CD14-positive monocyte (primary cell): Measurements from ENCODE around the gene BRSK2. TPM values are rescaled to one million over a fixed set of nuclear protein-coding genes. Genes with fewer than 3 reads are reported as not detected.
"Not testable (repeated sequence)": the region's sequence is repeated elsewhere in the genome, so short reads cannot be mapped to it uniquely, and the experiment has no call there.

Source experiments
- DNase-seq, 3 donors: peaks; one replicate each; pipeline ENCODE4 v3.0.0-alpha.2; 2011 to 2022
- H2AFZ ChIP-seq: 2 replicates; pipeline ENCODE4 v1.6.0; 2012; ENCODE audit warnings: mild to moderate bottlenecking, low read depth, low read length, inconsistent platforms; ENCODE audit not compliant: insufficient read depth, poor library complexity, severe bottlenecking
- H3K27ac ChIP-seq, 2 donors: 1 replicate in 1 of 2; 2 replicates in 1 of 2; pipeline ENCODE4 v1.5.1; 2012 to 2013; ENCODE audit warnings: low read length in 2 of 2, control low read depth in 1 of 2, inconsistent platforms in 1 of 2, low read depth in 1 of 2, mild to moderate bottlenecking in 1 of 2
- H3K27me3 ChIP-seq, 2 donors: one replicate each; pipeline versions ENCODE4 v1.6.0 to v1.6.1; 2011 to 2013; ENCODE audit warnings: low read length in 2 of 2; ENCODE audit not compliant: control insufficient read depth in 2 of 2, insufficient read depth in 2 of 2
- H3K36me3 ChIP-seq, 2 donors: replicated peaks in 1 of 2; 1 replicate in 1 of 2; 2 replicates in 1 of 2; pipeline versions ENCODE4 v1.5.1 to v1.6.1; 2012 to 2013; ENCODE audit warnings: low read length in 2 of 2, control low read depth in 1 of 2, inconsistent platforms in 1 of 2, mild to moderate bottlenecking in 1 of 2; ENCODE audit not compliant: insufficient read depth in 2 of 2, control insufficient read depth in 1 of 2
- H3K4me1 ChIP-seq, 2 donors: 1 replicate in 1 of 2; 2 replicates in 1 of 2; pipeline versions ENCODE4 v1.5.1 to v1.6.1; 2012 to 2013; ENCODE audit warnings: low read length in 2 of 2, control low read depth in 1 of 2, inconsistent platforms in 1 of 2, mild to moderate bottlenecking in 1 of 2, moderate library complexity in 1 of 2; ENCODE audit not compliant: insufficient read depth in 2 of 2, control insufficient read depth in 1 of 2
- H3K4me2 ChIP-seq: replicated peaks from 2 replicates; pipeline ENCODE3; 2012; ENCODE audit warnings: low read length, moderate library complexity, mild to moderate bottlenecking; ENCODE audit not compliant: poor library complexity, severe bottlenecking; ENCODE audit errors: extremely low read depth
- H3K4me3 ChIP-seq, 3 experiments: fragments of 200-600 bp in 1 of 3; sonication (generic) in 1 of 3; replicated peaks in 1 of 3; 1 replicate in 2 of 3; 2 replicates in 1 of 3; pipeline ENCODE4 v1.5.1; 2011 to 2013; ENCODE audit warnings: low read length in 3 of 3, mild to moderate bottlenecking in 3 of 3, control low read depth in 2 of 3, low read depth in 2 of 3, inconsistent platforms in 1 of 3, moderate library complexity in 1 of 3
- H3K79me2 ChIP-seq: 2 replicates; pipeline ENCODE4 v1.6.0; 2012; ENCODE audit warnings: mild to moderate bottlenecking, control low read depth, inconsistent platforms, low read length, moderate library complexity; ENCODE audit not compliant: insufficient read depth
- H3K9ac ChIP-seq: 2 replicates; pipeline ENCODE4 v1.6.0; 2017; ENCODE audit warnings: low read length, mild to moderate bottlenecking; ENCODE audit not compliant: insufficient read depth, poor library complexity, severe bottlenecking
- H3K9me3 ChIP-seq, 2 donors: replicated peaks in 1 of 2; 1 replicate in 1 of 2; 2 replicates in 1 of 2; pipeline versions ENCODE4 v1.5.1 to v1.6.1; 2012 to 2013; ENCODE audit warnings: low read length in 2 of 2, control low read depth in 1 of 2; ENCODE audit not compliant: control insufficient read depth in 1 of 2, insufficient read depth in 1 of 2
- H4K20me1 ChIP-seq: 2 replicates; pipeline ENCODE4 v1.6.0; 2012; ENCODE audit warnings: mild to moderate bottlenecking, low read length, control low read depth, moderate library complexity; ENCODE audit not compliant: insufficient read depth
- H3K27ac Mint-ChIP-seq, 7 donors: one replicate each; pipeline ENCODE4 v1.8.0; 2020; ENCODE audit warnings: mild to moderate bottlenecking in 7 of 7, mixed read lengths in 7 of 7, moderate library complexity in 6 of 7, inconsistent platforms in 2 of 7
- H3K27me3 Mint-ChIP-seq, 3 donors: one replicate each; pipeline ENCODE4 v1.8.0; 2021 to 2022; ENCODE audit warnings: low read depth in 3 of 3, mild to moderate bottlenecking in 3 of 3, mixed read lengths in 3 of 3, moderate library complexity in 3 of 3, inconsistent platforms in 1 of 3
- H3K36me3 Mint-ChIP-seq, 2 donors: one replicate each; pipeline ENCODE4 v1.8.0; 2020; ENCODE audit warnings: mixed read lengths in 2 of 2, inconsistent platforms in 1 of 2, mild to moderate bottlenecking in 1 of 2
- H3K4me1 Mint-ChIP-seq: one replicate; pipeline ENCODE4 v1.8.0; 2020; ENCODE audit warnings: mild to moderate bottlenecking, mixed read lengths
- H3K4me3 Mint-ChIP-seq, 2 donors: one replicate each; pipeline ENCODE4 v1.8.0; 2020; ENCODE audit warnings: mild to moderate bottlenecking in 2 of 2, mixed read lengths in 2 of 2, moderate library complexity in 1 of 2
- H3K9me3 Mint-ChIP-seq, 7 donors: one replicate each; pipeline ENCODE4 v1.8.0; 2020 to 2022; ENCODE audit warnings: mixed read lengths in 7 of 7, mild to moderate bottlenecking in 6 of 7, moderate library complexity in 6 of 7, inconsistent platforms in 2 of 7
- WGBS: methylation state at CpG from one replicate; pipeline ENCODE4 v1.1.5; 2013; ENCODE audit warnings: missing lambda C conversion rate; ENCODE audit not compliant: insufficient coverage; 5-methylcytosine and 5-hydroxymethylcytosine counted together
- intact Hi-C, 2 donors: fragments of 100-400 bp; cut with micrococcal nuclease; formaldehyde crosslinking; loops; one replicate each; pipeline versions ENCODE4 v1.15.0 to v1.15.1; 2023
- polyA plus RNA-seq, 3 donors: library from polyadenylated mRNA; depleted of rRNA in 1 of 3; unstranded in 2 of 3; stranded (reverse) in 1 of 3; fragments of 300-500 nt in 2 of 3; fragments of >200 nt in 1 of 3; fragmentation: Illumina TruSeq in 2 of 3; gene quantifications; 1 replicate in 2 of 3; 2 replicates in 1 of 3; pipeline ENCODE4 v1.2.3, GENCODE V29; 2012 to 2021
- TF ChIP-seq, protein P1 (sequence below): fragments of 200-600 bp; IDR thresholded peaks from one replicate; pipeline ENCODE4 v1.8.0; 2022; ENCODE audit warnings: antibody characterized with exemption, mild to moderate bottlenecking

The BRSK2 gene
- polyA plus RNA-seq, 3 donors = 0.13 TPM; not detected in 2

DNA sequence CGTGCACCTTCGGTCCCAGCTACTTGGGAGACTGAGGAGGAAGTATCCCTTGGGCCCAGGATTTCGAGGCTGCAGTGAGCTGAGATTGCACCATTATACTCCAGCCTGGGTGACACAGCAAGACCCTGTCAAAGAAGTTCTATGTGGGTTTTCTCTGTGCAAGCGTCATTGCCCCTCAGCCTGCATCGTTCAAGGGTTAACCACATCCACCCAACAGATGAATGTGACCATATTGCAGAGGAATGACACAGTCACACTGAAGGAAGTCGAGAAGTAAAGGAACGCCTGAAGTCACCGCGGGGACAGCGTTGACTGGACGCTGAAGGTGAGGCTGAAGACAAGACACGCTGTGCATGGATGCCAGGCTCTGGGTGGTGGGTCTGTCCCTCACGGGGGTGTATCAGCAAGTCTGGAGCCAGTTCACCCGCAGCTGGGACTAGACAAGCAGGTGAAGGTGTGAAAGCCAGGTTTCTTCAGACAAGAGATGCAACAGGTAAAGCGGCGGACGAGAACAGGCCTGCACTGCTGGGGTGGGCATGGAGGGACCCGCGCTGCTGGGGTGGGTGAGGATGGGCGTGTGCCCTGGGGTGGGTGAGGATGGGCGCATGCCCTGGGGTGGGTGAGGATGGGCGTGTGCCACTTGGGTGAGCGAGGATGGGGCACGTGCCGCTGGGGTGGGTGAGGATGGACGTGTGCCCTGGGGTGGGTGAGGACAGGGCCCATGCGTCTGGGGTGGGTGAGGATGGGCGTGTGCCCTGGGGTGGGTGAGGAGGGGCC is 43.8 kb upstream of the BRSK2 start:
- DNase-seq = no peak
- no peaks in the 10 kb centered on the region for H3K36me3 ChIP-seq
- no peaks in the 10 kb centered on the region for H3K9me3 ChIP-seq
- Mint-ChIP-seq H3K27ac (peak overlapping the region in 2 of 7 donors; percentile 68 to 71), H3K4me3 (peak overlapping the region in 1 of 2 donors; percentile 31), H3K27me3 (peaks cover 12 to 25% (median 16%) of the 10 kb centered on the region in 3 donors), H3K4me1 (peaks cover 6% of the 10 kb centered on the region), H3K9me3 (peaks cover 0 to 3% (median 0%) of the 10 kb centered on the region in 7 donors), H3K36me3 (no peaks in the 10 kb centered on the region)
- H3K27me3 ChIP-seq = peaks cover 0 to 2% of the 10 kb centered on the region in 2 donors
- TF ChIP-seq, protein P1, sequence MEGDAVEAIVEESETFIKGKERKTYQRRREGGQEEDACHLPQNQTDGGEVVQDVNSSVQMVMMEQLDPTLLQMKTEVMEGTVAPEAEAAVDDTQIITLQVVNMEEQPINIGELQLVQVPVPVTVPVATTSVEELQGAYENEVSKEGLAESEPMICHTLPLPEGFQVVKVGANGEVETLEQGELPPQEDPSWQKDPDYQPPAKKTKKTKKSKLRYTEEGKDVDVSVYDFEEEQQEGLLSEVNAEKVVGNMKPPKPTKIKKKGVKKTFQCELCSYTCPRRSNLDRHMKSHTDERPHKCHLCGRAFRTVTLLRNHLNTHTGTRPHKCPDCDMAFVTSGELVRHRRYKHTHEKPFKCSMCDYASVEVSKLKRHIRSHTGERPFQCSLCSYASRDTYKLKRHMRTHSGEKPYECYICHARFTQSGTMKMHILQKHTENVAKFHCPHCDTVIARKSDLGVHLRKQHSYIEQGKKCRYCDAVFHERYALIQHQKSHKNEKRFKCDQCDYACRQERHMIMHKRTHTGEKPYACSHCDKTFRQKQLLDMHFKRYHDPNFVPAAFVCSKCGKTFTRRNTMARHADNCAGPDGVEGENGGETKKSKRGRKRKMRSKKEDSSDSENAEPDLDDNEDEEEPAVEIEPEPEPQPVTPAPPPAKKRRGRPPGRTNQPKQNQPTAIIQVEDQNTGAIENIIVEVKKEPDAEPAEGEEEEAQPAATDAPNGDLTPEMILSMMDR = no peak
- intact Hi-C loops = no loop called here
- H3K27ac ChIP-seq = no peak overlapping the region
- 66% methylated on average over 18 of the region's 28 CpGs for WGBS
- H3K4me2 ChIP-seq = no peak overlapping the region
- H3K9ac ChIP-seq = no peak overlapping the region
- no peak overlapping the region for H3K4me3 ChIP-seq
- H2AFZ ChIP-seq = no peak overlapping the region
- no peaks in the 10 kb centered on the region for H3K4me1 ChIP-seq
- no peaks in the 10 kb centered on the region for H3K79me2 ChIP-seq
- H4K20me1 ChIP-seq = no peaks in the 10 kb centered on the region

DNA sequence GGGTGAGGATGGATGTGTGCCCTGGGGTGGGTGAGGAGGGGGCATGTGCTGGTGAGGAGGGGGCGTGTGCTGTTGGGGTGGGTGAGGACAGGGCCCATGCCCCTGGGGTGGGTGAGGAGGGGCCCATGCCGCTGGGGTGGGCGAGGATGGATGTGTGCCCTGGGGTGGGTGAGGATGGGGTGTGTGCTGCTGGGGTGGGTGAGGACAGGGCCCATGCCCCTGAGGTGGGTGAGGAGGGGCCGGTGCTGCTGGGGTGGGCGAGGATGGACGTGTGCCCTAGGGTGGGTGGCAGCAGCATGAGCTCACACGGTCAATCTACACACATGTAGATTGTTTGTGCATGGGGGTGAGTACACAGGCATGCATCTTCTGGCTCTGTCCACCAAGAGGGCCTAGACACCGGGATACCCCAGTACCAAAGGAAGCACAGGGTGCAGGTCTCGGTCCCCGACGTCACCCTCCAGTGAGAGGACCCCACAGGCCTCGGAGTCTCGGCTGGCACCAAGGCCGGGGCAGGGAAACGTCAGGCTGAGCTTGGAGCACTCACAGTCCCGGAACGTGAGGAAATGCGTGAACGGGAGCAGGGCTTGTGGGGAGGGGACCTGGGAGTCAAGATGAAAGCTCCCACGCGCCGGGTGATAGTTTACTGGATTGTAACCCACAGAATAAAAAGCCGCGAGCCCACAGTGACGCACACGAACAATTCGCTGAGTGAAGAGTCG is 42.9 kb upstream of the BRSK2 start:
- H3K27me3 Mint-ChIP-seq = peaks cover 12 to 25% (median 16%) of the 10 kb centered on the region in 3 donors
- Histone ChIP-seq H3K36me3 (no peaks in the 10 kb centered on the region), H3K27me3 (peaks cover 0 to 2% of the 10 kb centered on the region in 2 donors), H2AFZ (no peak overlapping the region), H3K79me2 (no peaks in the 10 kb centered on the region), H3K4me3 (no peak overlapping the region), H3K4me1 (no peaks in the 10 kb centered on the region), H4K20me1 (no peaks in the 10 kb centered on the region), H3K9me3 (no peaks in the 10 kb centered on the region), H3K9ac (no peak overlapping the region), H3K4me2 (no peak overlapping the region), H3K27ac (no peak overlapping the region)
- no peak overlapping the region for H3K4me3 Mint-ChIP-seq
- H3K4me1 Mint-ChIP-seq = peaks cover 6% of the 10 kb centered on the region
- no peaks in the 10 kb centered on the region for H3K36me3 Mint-ChIP-seq
- 95% methylated on average over 22 of the region's 28 CpGs for WGBS
- TF ChIP-seq, protein P1 = no peak
- H3K9me3 Mint-ChIP-seq = peaks cover 0 to 3% (median 0%) of the 10 kb centered on the region in 7 donors
- intact Hi-C loops = no loop called here
- no peak for DNase-seq
- peak overlapping the region in 1 of 7 donors; percentile 41 for H3K27ac Mint-ChIP-seq

DNA sequence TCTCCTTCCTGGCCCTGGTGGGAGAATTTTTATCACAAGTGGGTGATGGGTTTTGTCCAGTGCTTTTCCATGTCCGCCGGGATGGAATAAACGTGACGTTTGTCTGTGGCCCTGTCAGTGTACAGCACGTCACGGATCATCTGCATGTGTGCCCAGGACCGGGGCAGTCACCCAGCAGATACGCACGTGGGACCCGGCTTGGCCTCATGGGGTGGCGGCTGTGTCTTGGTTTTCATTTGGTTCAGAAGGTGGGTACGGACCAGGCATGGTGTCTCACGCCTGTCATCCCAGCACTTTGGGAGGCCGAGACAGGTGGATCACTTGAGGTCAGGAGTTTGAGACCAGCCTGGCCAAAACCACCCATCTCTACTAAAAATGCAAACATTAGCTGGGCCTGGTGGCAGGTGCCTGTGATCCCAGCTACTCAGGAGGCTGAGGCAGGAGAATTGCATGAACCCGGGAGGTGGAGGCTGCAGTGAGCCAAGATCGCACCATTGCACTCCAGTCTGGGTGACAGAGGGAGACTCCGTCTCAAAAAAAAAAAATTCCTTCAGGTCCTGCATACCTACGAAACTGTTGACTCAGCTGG is 42.2 kb upstream of the BRSK2 start:
- H3K4me1 Mint-ChIP-seq, H3K36me3 ChIP-seq, DNase-seq, H3K27ac Mint-ChIP-seq, H3K9me3 ChIP-seq, H3K79me2 ChIP-seq, H3K4me2 ChIP-seq, H2AFZ ChIP-seq, H3K27me3 ChIP-seq, H3K4me3 ChIP-seq, H4K20me1 ChIP-seq, intact Hi-C loops, H3K9ac ChIP-seq, H3K36me3 Mint-ChIP-seq, H3K27ac ChIP-seq, H3K4me3 Mint-ChIP-seq, H3K4me1 ChIP-seq, H3K9me3 Mint-ChIP-seq: not testable (repeated sequence)
- peaks cover 12 to 25% (median 16%) of the 10 kb centered on the region in 3 donors for H3K27me3 Mint-ChIP-seq
- 98% methylated on average over 15 of the region's 18 CpGs for WGBS
